GM23338 (cell line): Measurements from ENCODE around the gene CSGALNACT2. TPM values are rescaled to one million over a fixed set of nuclear protein-coding genes. Genes with fewer than 3 reads are reported as not detected.

Experiments used
- ATAC-seq: fragments of 200-7000 bp; cut with Tn5 transposase; 3 replicates; pipeline ENCODE4 v1.9.1; 2020
- DNase-seq: peaks from one replicate; pipeline ENCODE4 v3.0.0-alpha.2; 2015; ENCODE audit warnings: low spot score
- H2AFZ ChIP-seq: fragments of 200-600 bp; sonication (generic); 2 replicates; pipeline ENCODE4 v1.8.0; 2016; ENCODE audit warnings: antibody characterized with exemption, mild to moderate bottlenecking, moderate library complexity
- H3F3A ChIP-seq: fragments of 200-600 bp; sonication (generic); replicated peaks from 2 replicates; pipeline ENCODE4 v1.8.0; 2017; ENCODE audit warnings: antibody characterized with exemption, mixed run types, low read depth
- H3K27ac ChIP-seq: fragments of 200-600 bp; sonication (generic); 2 replicates; pipeline ENCODE4 v1.6.1; 2016; ENCODE audit warnings: low read depth
- H3K27me3 ChIP-seq: fragments of 200-600 bp; sonication (generic); 2 replicates; pipeline ENCODE4 v1.8.0; 2016; ENCODE audit warnings: mild to moderate bottlenecking, mixed run types, moderate library complexity; ENCODE audit not compliant: insufficient read depth
- H3K36me3 ChIP-seq: fragments of 200-600 bp; sonication (generic); 2 replicates; pipeline ENCODE4 v1.8.0; 2016; ENCODE audit warnings: mild to moderate bottlenecking; ENCODE audit not compliant: insufficient read depth
- H3K4me1 ChIP-seq: fragments of 200-600 bp; sonication (generic); 2 replicates; pipeline ENCODE4 v1.8.0; 2016; ENCODE audit warnings: mild to moderate bottlenecking, moderate library complexity; ENCODE audit not compliant: insufficient read depth
- H3K4me2 ChIP-seq: fragments of 200-600 bp; sonication (generic); 2 replicates; pipeline ENCODE4 v1.7.1; 2017; ENCODE audit warnings: mixed run types
- H3K4me3 ChIP-seq: fragments of 200-600 bp; sonication (generic); 2 replicates; pipeline ENCODE4 v1.6.1; 2016; ENCODE audit warnings: mixed run types
- H3K79me2 ChIP-seq: fragments of 200-600 bp; sonication (generic); replicated peaks from 2 replicates; pipeline ENCODE4 v1.8.0; 2017; ENCODE audit warnings: mild to moderate bottlenecking; ENCODE audit not compliant: insufficient read depth
- H3K9me2 ChIP-seq: fragments of 200-600 bp; sonication (generic); 2 replicates; pipeline ENCODE4 v1.8.0; 2017; ENCODE audit not compliant: insufficient read depth
- H4K20me1 ChIP-seq: fragments of 200-600 bp; sonication (generic); replicated peaks from 2 replicates; pipeline ENCODE4 v1.8.0; 2017; ENCODE audit warnings: mild to moderate bottlenecking; ENCODE audit not compliant: insufficient read depth
- H3K27ac Mint-ChIP-seq: 2 replicates; pipeline ENCODE4 v1.8.0; 2020; ENCODE audit warnings: inconsistent platforms, mild to moderate bottlenecking, moderate library complexity, mixed read lengths
- H3K27me3 Mint-ChIP-seq: 3 replicates; pipeline ENCODE4 v1.8.0; 2022; ENCODE audit warnings: low read depth, mild to moderate bottlenecking, moderate library complexity, mixed read lengths, inconsistent platforms; ENCODE audit not compliant: insufficient read depth, poor library complexity
- H3K36me3 Mint-ChIP-seq: 3 replicates; pipeline ENCODE4 v1.8.0; 2021; ENCODE audit warnings: low read depth, mild to moderate bottlenecking, inconsistent platforms, moderate library complexity, mixed read lengths
- H3K4me1 Mint-ChIP-seq: 3 replicates; pipeline ENCODE4 v1.8.0; 2020; ENCODE audit warnings: mild to moderate bottlenecking, inconsistent platforms, mixed read lengths
- H3K4me3 Mint-ChIP-seq: 3 replicates; pipeline ENCODE4 v1.8.0; 2021; ENCODE audit warnings: moderate library complexity, mild to moderate bottlenecking, inconsistent platforms, mixed read lengths
- H3K9me3 Mint-ChIP-seq: 3 replicates; pipeline ENCODE4 v1.8.0; 2020; ENCODE audit warnings: moderate library complexity, mild to moderate bottlenecking, inconsistent platforms, mixed read lengths
- CREB1 ChIP-seq: fragments of 250-450 bp; sonication (Bioruptor Pico); IDR thresholded peaks from 2 replicates; pipeline ENCODE4 v1.5.0; 2020; ENCODE audit warnings: low read depth, mild to moderate bottlenecking, moderate library complexity
- EZH2 ChIP-seq: fragments of 200-600 bp; sonication (generic); IDR thresholded peaks from one replicate; pipeline ENCODE4 v1.8.0; 2017; ENCODE audit warnings: antibody characterized with exemption, mild to moderate bottlenecking, low read depth; ENCODE audit not compliant: unreplicated experiment
- EZH2phosphoT487 ChIP-seq: fragments of 200-600 bp; sonication (generic); IDR thresholded peaks from one replicate; pipeline ENCODE4 v1.8.1; 2018; ENCODE audit warnings: antibody characterized with exemption; ENCODE audit not compliant: unreplicated experiment
- JUNB ChIP-seq: IDR thresholded peaks from one replicate; pipeline ENCODE4 v1.6.1; 2016; ENCODE audit warnings: antibody characterized with exemption; ENCODE audit not compliant: unreplicated experiment
- NANOG ChIP-seq: IDR thresholded peaks from 2 replicates; pipeline ENCODE4 v1.6.1; 2016; ENCODE audit warnings: antibody characterized with exemption, borderline replicate concordance
- POLR2AphosphoS5 ChIP-seq: IDR thresholded peaks from 2 replicates; pipeline ENCODE4 v1.6.1; 2016; ENCODE audit warnings: antibody characterized with exemption, low read depth
- STAT1 ChIP-seq: IDR thresholded peaks from one replicate; pipeline ENCODE4 v1.6.1; 2016; ENCODE audit warnings: antibody characterized with exemption; ENCODE audit not compliant: unreplicated experiment
- ZNF114 ChIP-seq: fragments of 250-450 bp; sonication (Bioruptor Pico); IDR thresholded peaks from 2 replicates; pipeline ENCODE4 v1.5.0; 2020; ENCODE audit warnings: mild to moderate bottlenecking, moderate library complexity
- ZNF331 ChIP-seq: fragments of 250-450 bp; sonication (Bioruptor Pico); IDR thresholded peaks from 2 replicates; pipeline ENCODE4 v1.5.0; 2020; ENCODE audit warnings: low read depth, mild to moderate bottlenecking, moderate library complexity
- polyA plus RNA-seq: library from polyadenylated mRNA; unstranded; fragments of >200 nt; fragmentation: Nextera tagmentation; extraction: Ambion mirVana; gene quantifications from 2 replicates; pipeline ENCODE4 v1.2.1, GENCODE V29; 2016
- total RNA-seq: library from RNA; depleted of rRNA; stranded (reverse); fragments of >200 nt; shearing (Covaris generic); gene quantifications from 2 replicates; pipeline ENCODE4 v1.2.3, GENCODE V29; 2014
- TF ChIP-seq, protein P1 (sequence below), 2 experiments: fragments of 200-600 bp in 1 of 2; sonication (generic) in 1 of 2; conservative IDR thresholded peaks; 2 replicates each; pipeline versions ENCODE4 v1.5.1 to v1.6.1; 2016 to 2017; ENCODE audit warnings: antibody characterized with exemption in 2 of 2, low read depth in 2 of 2, mild to moderate bottlenecking in 2 of 2, moderate library complexity in 1 of 2
- TF ChIP-seq, protein P2 (sequence below): IDR thresholded peaks from 2 replicates; pipeline ENCODE4 v1.6.1; 2016; ENCODE audit warnings: antibody characterized with exemption
- TF ChIP-seq, protein P3 (sequence below): IDR thresholded peaks from one replicate; pipeline ENCODE4 v1.6.1; 2018; ENCODE audit warnings: antibody characterized with exemption; ENCODE audit not compliant: unreplicated experiment

Gene CSGALNACT2
- total and polyA plus RNA-seq, 2 experiments from 2014 or later = 3.0 to 4.6 TPM

DNA sequence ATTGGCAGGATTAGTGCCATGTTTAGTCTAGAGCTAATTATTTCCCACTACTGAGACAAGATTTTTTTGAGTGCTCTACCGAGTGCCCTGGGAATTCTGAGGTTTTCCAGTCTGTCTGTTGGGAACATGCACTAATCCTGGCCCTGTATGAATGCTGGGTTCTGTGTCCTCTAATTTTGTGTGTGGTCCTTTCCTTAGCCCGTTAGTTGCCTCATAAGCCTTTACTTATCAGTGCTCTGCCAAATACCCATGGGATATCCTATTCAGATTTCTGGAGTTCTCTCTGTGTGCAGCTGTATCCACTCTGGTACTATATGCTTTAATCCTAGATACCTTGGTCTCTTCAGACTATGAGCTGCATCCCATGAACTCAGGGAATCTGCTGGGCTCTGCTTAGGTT, 13.1 kb downstream of the CSGALNACT2 start (continued):
- TF ChIP-seq, protein P1, sequence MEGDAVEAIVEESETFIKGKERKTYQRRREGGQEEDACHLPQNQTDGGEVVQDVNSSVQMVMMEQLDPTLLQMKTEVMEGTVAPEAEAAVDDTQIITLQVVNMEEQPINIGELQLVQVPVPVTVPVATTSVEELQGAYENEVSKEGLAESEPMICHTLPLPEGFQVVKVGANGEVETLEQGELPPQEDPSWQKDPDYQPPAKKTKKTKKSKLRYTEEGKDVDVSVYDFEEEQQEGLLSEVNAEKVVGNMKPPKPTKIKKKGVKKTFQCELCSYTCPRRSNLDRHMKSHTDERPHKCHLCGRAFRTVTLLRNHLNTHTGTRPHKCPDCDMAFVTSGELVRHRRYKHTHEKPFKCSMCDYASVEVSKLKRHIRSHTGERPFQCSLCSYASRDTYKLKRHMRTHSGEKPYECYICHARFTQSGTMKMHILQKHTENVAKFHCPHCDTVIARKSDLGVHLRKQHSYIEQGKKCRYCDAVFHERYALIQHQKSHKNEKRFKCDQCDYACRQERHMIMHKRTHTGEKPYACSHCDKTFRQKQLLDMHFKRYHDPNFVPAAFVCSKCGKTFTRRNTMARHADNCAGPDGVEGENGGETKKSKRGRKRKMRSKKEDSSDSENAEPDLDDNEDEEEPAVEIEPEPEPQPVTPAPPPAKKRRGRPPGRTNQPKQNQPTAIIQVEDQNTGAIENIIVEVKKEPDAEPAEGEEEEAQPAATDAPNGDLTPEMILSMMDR (conservative IDR thresholded peaks at IDR 0.05; ENCODE audit: low read depth in 2 of 2) = no peak
- TF ChIP-seq, protein P2, sequence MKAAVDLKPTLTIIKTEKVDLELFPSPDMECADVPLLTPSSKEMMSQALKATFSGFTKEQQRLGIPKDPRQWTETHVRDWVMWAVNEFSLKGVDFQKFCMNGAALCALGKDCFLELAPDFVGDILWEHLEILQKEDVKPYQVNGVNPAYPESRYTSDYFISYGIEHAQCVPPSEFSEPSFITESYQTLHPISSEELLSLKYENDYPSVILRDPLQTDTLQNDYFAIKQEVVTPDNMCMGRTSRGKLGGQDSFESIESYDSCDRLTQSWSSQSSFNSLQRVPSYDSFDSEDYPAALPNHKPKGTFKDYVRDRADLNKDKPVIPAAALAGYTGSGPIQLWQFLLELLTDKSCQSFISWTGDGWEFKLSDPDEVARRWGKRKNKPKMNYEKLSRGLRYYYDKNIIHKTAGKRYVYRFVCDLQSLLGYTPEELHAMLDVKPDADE = no peak
- TF ChIP-seq NANOG (no peak), ZNF114 (CRISPR knock-in tag) (no peak), ZNF331 (CRISPR knock-in tag) (no peak), CREB1 (CRISPR knock-in tag) (no peak), EZH2phosphoT487 (no peak), STAT1 (no peak), JUNB (no peak)
- TF ChIP-seq, protein P3, sequence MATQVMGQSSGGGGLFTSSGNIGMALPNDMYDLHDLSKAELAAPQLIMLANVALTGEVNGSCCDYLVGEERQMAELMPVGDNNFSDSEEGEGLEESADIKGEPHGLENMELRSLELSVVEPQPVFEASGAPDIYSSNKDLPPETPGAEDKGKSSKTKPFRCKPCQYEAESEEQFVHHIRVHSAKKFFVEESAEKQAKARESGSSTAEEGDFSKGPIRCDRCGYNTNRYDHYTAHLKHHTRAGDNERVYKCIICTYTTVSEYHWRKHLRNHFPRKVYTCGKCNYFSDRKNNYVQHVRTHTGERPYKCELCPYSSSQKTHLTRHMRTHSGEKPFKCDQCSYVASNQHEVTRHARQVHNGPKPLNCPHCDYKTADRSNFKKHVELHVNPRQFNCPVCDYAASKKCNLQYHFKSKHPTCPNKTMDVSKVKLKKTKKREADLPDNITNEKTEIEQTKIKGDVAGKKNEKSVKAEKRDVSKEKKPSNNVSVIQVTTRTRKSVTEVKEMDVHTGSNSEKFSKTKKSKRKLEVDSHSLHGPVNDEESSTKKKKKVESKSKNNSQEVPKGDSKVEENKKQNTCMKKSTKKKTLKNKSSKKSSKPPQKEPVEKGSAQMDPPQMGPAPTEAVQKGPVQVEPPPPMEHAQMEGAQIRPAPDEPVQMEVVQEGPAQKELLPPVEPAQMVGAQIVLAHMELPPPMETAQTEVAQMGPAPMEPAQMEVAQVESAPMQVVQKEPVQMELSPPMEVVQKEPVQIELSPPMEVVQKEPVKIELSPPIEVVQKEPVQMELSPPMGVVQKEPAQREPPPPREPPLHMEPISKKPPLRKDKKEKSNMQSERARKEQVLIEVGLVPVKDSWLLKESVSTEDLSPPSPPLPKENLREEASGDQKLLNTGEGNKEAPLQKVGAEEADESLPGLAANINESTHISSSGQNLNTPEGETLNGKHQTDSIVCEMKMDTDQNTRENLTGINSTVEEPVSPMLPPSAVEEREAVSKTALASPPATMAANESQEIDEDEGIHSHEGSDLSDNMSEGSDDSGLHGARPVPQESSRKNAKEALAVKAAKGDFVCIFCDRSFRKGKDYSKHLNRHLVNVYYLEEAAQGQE = no peak

DNA sequence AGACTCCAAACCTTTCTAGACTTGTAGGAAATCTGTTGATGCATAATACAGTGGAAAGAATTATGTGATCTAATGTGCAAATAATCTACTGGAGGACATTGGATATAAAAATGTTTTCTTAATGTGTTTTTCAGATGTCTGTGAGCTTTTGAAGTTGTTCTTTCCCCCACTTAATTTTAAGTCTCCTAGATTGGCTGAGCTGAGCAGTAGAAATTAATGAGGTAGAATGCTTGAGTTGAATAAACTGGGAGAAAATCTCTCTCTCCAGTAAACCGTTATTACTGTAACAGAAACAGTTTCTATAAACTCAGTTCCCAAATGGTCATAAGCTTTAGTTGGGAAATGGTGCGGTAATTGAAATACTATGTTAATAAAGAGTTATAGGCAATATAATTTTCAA, 15.7 kb downstream of the CSGALNACT2 start:
- no peak overlapping the region for H3K4me2 ChIP-seq
- no peak overlapping the region for H3K27ac Mint-ChIP-seq
- no peaks in the 10 kb centered on the region for H3K9me3 Mint-ChIP-seq
- H3K27me3 Mint-ChIP-seq = no peaks in the 10 kb centered on the region
- H3K4me3 Mint-ChIP-seq = no peak overlapping the region
- no peak for DNase-seq
- no peak overlapping the region for H3K27ac ChIP-seq
- H3K4me1 Mint-ChIP-seq = peaks cover 4% of the 10 kb centered on the region; the same call in 2 of the 3 replicates
- ATAC-seq = no peak
- H3K4me1 ChIP-seq = no peaks in the 10 kb centered on the region
- no peaks in the 10 kb centered on the region for H3K9me2 ChIP-seq
- no peaks in the 10 kb centered on the region for H3K27me3 ChIP-seq
- H3F3A ChIP-seq = no peaks in the 10 kb centered on the region
- H2AFZ ChIP-seq = no peak overlapping the region
- H3K4me3 ChIP-seq = no peak overlapping the region
- no peak for TF ChIP-seq EZH2phosphoT487
- no peak for TF ChIP-seq EZH2
- no peak for TF ChIP-seq POLR2AphosphoS5
- H3K36me3 Mint-ChIP-seq = no peaks in the 10 kb centered on the region
- no peaks in the 10 kb centered on the region for H3K36me3 ChIP-seq
- H4K20me1 ChIP-seq = no peaks in the 10 kb centered on the region; the same call in 1 of the 2 replicates
- H3K79me2 ChIP-seq = peaks cover 35% of the 10 kb centered on the region
